SU-DHL-6 (cell line): Measurements from ENCODE around the gene RFFL.
"Not testable (repeated sequence)": the region's sequence is repeated elsewhere in the genome, so short reads cannot be mapped to it uniquely, and the experiment has no call there.

Experiments
- H2AFZ ChIP-seq: fragments of 200-600 bp; sonication (generic); 2 replicates; pipeline ENCODE4 v1.6.1; 2014; ENCODE audit warnings: low read depth, mild to moderate bottlenecking, moderate library complexity, mixed read lengths, antibody characterized with exemption, low read length; ENCODE audit not compliant: severe bottlenecking
- H3F3A ChIP-seq: fragments of 200-600 bp; shearing (Covaris generic); 2 replicates; pipeline ENCODE4 v1.6.0; 2016; ENCODE audit warnings: antibody characterized with exemption, mild to moderate bottlenecking; ENCODE audit not compliant: insufficient read depth
- H3K27ac ChIP-seq: fragments of 200-600 bp; sonication (generic); 2 replicates; pipeline ENCODE4 v1.5.1; 2016; ENCODE audit warnings: low read depth, mild to moderate bottlenecking, low read length, moderate library complexity, mixed read lengths
- H3K27me3 ChIP-seq: fragments of 200-600 bp; sonication (generic), shearing (Covaris generic); 2 replicates; pipeline ENCODE4 v1.6.0; 2014; ENCODE audit warnings: mild to moderate bottlenecking, low read length
- H3K36me3 ChIP-seq: fragments of 200-600 bp; sonication (generic); 2 replicates; pipeline ENCODE4 v1.6.1; 2014; ENCODE audit warnings: mild to moderate bottlenecking, low read length, mixed read lengths
- H3K4me2 ChIP-seq: fragments of 300-600, 200-600 bp; shearing (Covaris generic), sonication (generic); 2 replicates; pipeline ENCODE4 v1.6.0; 2014; ENCODE audit warnings: low read length, low read depth, mild to moderate bottlenecking; ENCODE audit not compliant: poor library complexity, severe bottlenecking
- H3K4me3 ChIP-seq: fragments of 200-600 bp; sonication (generic); 2 replicates; pipeline ENCODE4 v1.5.1; 2014; ENCODE audit warnings: antibody characterized with exemption, low read length, mild to moderate bottlenecking, mixed read lengths; ENCODE audit not compliant: insufficient read depth, poor library complexity, severe bottlenecking
- H3K79me2 ChIP-seq: fragments of 200-600 bp; sonication (generic); 2 replicates; pipeline ENCODE4 v1.6.1; 2014; ENCODE audit warnings: mild to moderate bottlenecking, low read length, moderate library complexity; ENCODE audit not compliant: insufficient read depth
- H3K9ac ChIP-seq: fragments of 200-600 bp; sonication (generic); 2 replicates; pipeline ENCODE4 v1.7.0; 2014; ENCODE audit warnings: mild to moderate bottlenecking, low read length
- H3K9me2 ChIP-seq: fragments of 200-600 bp; sonication (generic); replicated peaks from 2 replicates; pipeline ENCODE4 v1.6.1; 2014; ENCODE audit warnings: low read length; ENCODE audit not compliant: insufficient read depth
- H3K9me3 ChIP-seq: fragments of 200-600 bp; sonication (generic); 2 replicates; pipeline ENCODE4 v1.6.1; 2014; ENCODE audit warnings: low read length, mixed read lengths; ENCODE audit not compliant: insufficient read depth
- H4K20me1 ChIP-seq: fragments of 200-600 bp; sonication (generic); 2 replicates; pipeline ENCODE4 v1.6.1; 2014; ENCODE audit warnings: low read depth, mild to moderate bottlenecking, antibody characterized with exemption, low read length, moderate library complexity, mixed read lengths
- CTCF ChIP-seq: fragments of 200-600 bp; sonication (generic); IDR thresholded peaks from one replicate; pipeline ENCODE4 v1.5.1; 2017; ENCODE audit warnings: antibody characterized with exemption, mild to moderate bottlenecking, low read length, moderate library complexity; ENCODE audit not compliant: insufficient read depth, poor library complexity, severe bottlenecking
- EZH2phosphoT487 ChIP-seq: fragments of 200-600 bp; sonication (generic), shearing (Covaris generic); conservative IDR thresholded peaks from 2 replicates; pipeline ENCODE4 v1.6.1; 2018; ENCODE audit warnings: mild to moderate bottlenecking, antibody characterized with exemption, low read length, moderate library complexity, mixed read lengths

RFFL gene

GRCh38 chr17:35063514-35064223, at the start of gene RFFL:
Gene RFFL (minus strand): TSS chr17:35063707. CDS start chr17:35026553, 37,154 bp downstream.
- no peak for TF ChIP-seq CTCF
- no peak for TF ChIP-seq EZH2phosphoT487
- Histone ChIP-seq H3K36me3 (no peaks in the 10 kb centered on the region), H3K27me3 (no peaks in the 10 kb centered on the region), H3K9me2 (no peaks in the 10 kb centered on the region), H3K27ac (no peak within 1 kb of the TSS), H3K9me3 (no peaks in the 10 kb centered on the region), H3K4me2 (no peak within 1 kb of the TSS), H3K4me3 (no peak within 1 kb of the TSS), H3K79me2 (no peaks in the 10 kb centered on the region), H3F3A (no peaks in the 10 kb centered on the region), H4K20me1 (no peaks in the 10 kb centered on the region), H2AFZ (no peak within 1 kb of the TSS), H3K9ac (no peak within 1 kb of the TSS)

GRCh38 chr17:35110791-35111190, 47.3 kb upstream of the RFFL start:
- H3K36me3 ChIP-seq, H3K9me3 ChIP-seq, H3F3A ChIP-seq, H3K9ac ChIP-seq, H3K4me2 ChIP-seq, H2AFZ ChIP-seq, H3K4me3 ChIP-seq, H3K27me3 ChIP-seq, H3K27ac ChIP-seq, H4K20me1 ChIP-seq, H3K9me2 ChIP-seq: not testable (repeated sequence)
- H3K79me2 ChIP-seq = peaks cover 33% of the 10 kb centered on the region

GRCh38 chr17:35104844-35105450, 41.4 kb upstream of the RFFL start:
- Histone ChIP-seq H3F3A (no peaks in the 10 kb centered on the region), H2AFZ (no peak overlapping the region), H4K20me1 (no peaks in the 10 kb centered on the region), H3K27ac (no peak overlapping the region), H3K36me3 (0 out of 2 replicates have a peak, but pooled peaks cover 6% of the 10 kb centered on the region), H3K9me3 (no peaks in the 10 kb centered on the region), H3K79me2 (peaks cover 13% of the 10 kb centered on the region; the same call in 1 of the 2 replicates), H3K4me3 (no peak overlapping the region), H3K27me3 (no peaks in the 10 kb centered on the region), H3K9ac (no peak overlapping the region), H3K9me2 (no peaks in the 10 kb centered on the region), H3K4me2 (no peak overlapping the region)
- TF ChIP-seq CTCF (no peak), EZH2phosphoT487 (no peak)

- Histone ChIP-seq H4K20me1 (no peaks in the 10 kb centered on the region), H3K27me3 (no peaks in the 10 kb centered on the region), H3K4me2 (no peak overlapping the region), H3K4me3 (no peak overlapping the region), H3K79me2 (0 out of 2 replicates have a peak, but pooled peaks cover 4% of the 10 kb centered on the region), H3K27ac (no peak overlapping the region), H3K9me2 (no peaks in the 10 kb centered on the region), H3F3A (no peaks in the 10 kb centered on the region), H2AFZ (no peak overlapping the region), H3K9me3 (no peaks in the 10 kb centered on the region), H3K36me3 (0 out of 2 replicates have a peak, but pooled peaks cover 6% of the 10 kb centered on the region), H3K9ac (no peak overlapping the region)
- no peak for TF ChIP-seq CTCF
- no peak for TF ChIP-seq EZH2phosphoT487
These were observed 39.8 kb upstream of the RFFL start for GRCh38 chr17:35103271-35103670.
